ENCODE data around the gene TWNK. TPM values are rescaled to one million over a fixed set of nuclear protein-coding genes. Genes with fewer than 3 reads are reported as not detected.

TWNK gene
- total and polyA plus RNA-seq, 2 of the 4 experiments (the other 2 are of a cell fraction), result 7.7 to 8.8 TPM

- H4K91ac ChIP-seq (ENCODE audit: insufficient read depth, low read depth, low read length), result no peak overlapping the region
- H2BK15ac ChIP-seq (ENCODE audit: low read depth, low read length), result no peak overlapping the region
- BruUV-seq (replicated peaks), result no TSS peak
- H2AFZ ChIP-seq (replicated peaks; ENCODE audit: low read length, poor library complexity), result no peak overlapping the region
- H3K23ac ChIP-seq (ENCODE audit: low read depth, low read length), result no peak overlapping the region
- H3K79me1 ChIP-seq (ENCODE audit: low read depth in 1 of 2, low read length in 2 of 2), result 0 out of 4 replicates have a peak, but pooled peaks cover 0 to 5% of the 10 kb centered on the region in 2 experiments
- H2BK5ac ChIP-seq (ENCODE audit: low read depth, low read length, poor library complexity, severe bottlenecking), result no peak overlapping the region
- no peak overlapping the region for H2AK5ac ChIP-seq (ENCODE audit: low read depth, low read length)
- no peaks in the 10 kb centered on the region for H3K9me3 ChIP-seq (ENCODE audit: control insufficient read depth, insufficient read depth, low read length)
- H3K27me3 ChIP-seq (ENCODE audit: control insufficient read depth, insufficient read depth, low read length), result no peaks in the 10 kb centered on the region
- H3K4me3 ChIP-seq (ENCODE audit: insufficient read depth, low read depth, low read length), result no peak overlapping the region
- H3K4me2 ChIP-seq (ENCODE audit: low read depth, low read length), result no peak overlapping the region
- POLR2A ChIA-PET (ENCODE audit: unreplicated experiment), result no interaction called here
- CTCF ChIA-PET, result interaction anchor here (1.3 kb wide), 1 partner anchor 47 kb away, joined by 5 read pairs; no protein-coding TSS in a partner anchor
- peaks cover 14% of the 10 kb centered on the region; the same call in 1 of the 2 replicates for H3K9me1 ChIP-seq (ENCODE audit: insufficient read depth, low read length)
- H2AK9ac ChIP-seq (replicated peaks; ENCODE audit: low read depth, low read length, poor library complexity), result no peak overlapping the region
- no peak overlapping the region for H3K18ac ChIP-seq (ENCODE audit: low read depth, low read length)
- intact Hi-C loops (cut with micrococcal nuclease), result no loop called here
- H4K20me1 ChIP-seq (ENCODE audit: insufficient read depth, low read length), result no peaks in the 10 kb centered on the region
- no peak overlapping the region for H3K56ac ChIP-seq (ENCODE audit: extremely low read depth, insufficient read depth, low read length)
- no peak overlapping the region for H4K5ac ChIP-seq (ENCODE audit: low read depth, low read length)
- peaks cover 6% of the 10 kb centered on the region for H3K4me1 ChIP-seq (ENCODE audit: control insufficient read depth, insufficient read depth, low read length)
- TF ChIP-seq MXI1 (IDR thresholded peaks at IDR 0.05; ENCODE audit: borderline replicate concordance, low read depth, low read length), result no peak
- TF ChIP-seq RAD21 (IDR thresholded peaks at IDR 0.05; ENCODE audit: low read length), result no peak
- TF ChIP-seq RFX5 (IDR thresholded peaks at IDR 0.05; ENCODE audit: low read depth, low read length), result no peak
- TF ChIP-seq POLR2A (IDR thresholded peaks at IDR 0.05; ENCODE audit: low read depth, low read length), result no peak
- no peak for TF ChIP-seq CHD1 (IDR thresholded peaks at IDR 0.05; ENCODE audit: low read depth, low read length)
- no peak for TF ChIP-seq MAZ (IDR thresholded peaks at IDR 0.05; ENCODE audit: borderline replicate concordance, low read depth, low read length)
- no peak for TF ChIP-seq ELK1 (IDR thresholded peaks at IDR 0.05; ENCODE audit: borderline replicate concordance, low read depth, low read length)
- no peak for TF ChIP-seq RCOR1 (IDR thresholded peaks at IDR 0.05; ENCODE audit: insufficient replicate concordance, low read length)
- TF ChIP-seq CEBPB (IDR thresholded peaks at IDR 0.05; ENCODE audit: low read depth, low read length), result no peak
- TF ChIP-seq MAFK (IDR thresholded peaks at IDR 0.05; ENCODE audit: low read depth, low read length), result no peak
- TF ChIP-seq CTCF (conservative IDR thresholded peaks at IDR 0.05; ENCODE audit: low read depth, low read length), result no peak
- TF ChIP-seq USF2 (IDR thresholded peaks at IDR 0.05; ENCODE audit: low read depth, low read length), result no peak
- no peak overlapping the region for H3K27ac ChIP-seq (ENCODE audit: insufficient read depth, low read length)
- no peak overlapping the region for H3K14ac ChIP-seq (replicated peaks; ENCODE audit: low read depth, low read length)
- WGBS, 2 experiments (ENCODE audit: extremely low coverage in 2 of 2, insufficient read length in 1 of 2), result no CpG with 5 or more reads among the region's 2 CpGs
- ATAC-seq (ENCODE audit: low read depth) (no peak), DNase-seq (no peak)
- no peak overlapping the region for H2BK120ac ChIP-seq (ENCODE audit: low read depth, low read length)
- no peak overlapping the region for H4K8ac ChIP-seq (ENCODE audit: low read depth in 2 of 2, low read length in 2 of 2)
- H3K36me3 ChIP-seq (ENCODE audit: control insufficient read depth, insufficient read depth, low read length), result peaks cover 13% of the 10 kb centered on the region
- dilution Hi-C loops (cut with HindIII; ENCODE audit: low sequenced_read_pairs, unreplicated experiment), result no loop called here
- in situ Hi-C loops (cut with MboI; ENCODE audit: low sequenced_read_pairs), result no loop called here
- no peak overlapping the region for H3K9ac ChIP-seq (ENCODE audit: low read depth, low read length)
- no peak overlapping the region for H3K4ac ChIP-seq (ENCODE audit: low read depth, low read length)
- no peak overlapping the region for H2BK20ac ChIP-seq (ENCODE audit: low read depth, low read length)
These were observed 20.5 kb upstream of the TWNK start for GRCh38 chr10:100966887-100967286.
